HEK293T (cell line): ENCODE data around the gene PLGRKT.

Experiments used
- BHLHE40 ChIP-seq: fragments of 450-650 bp; IDR thresholded peaks from 2 replicates; pipeline ENCODE4 v1.6.1; 2016; ENCODE audit warnings: mild to moderate bottlenecking, moderate library complexity, borderline replicate concordance
- ELF4 ChIP-seq: fragments of 450-650 bp; IDR thresholded peaks from 2 replicates; pipeline ENCODE4 v1.6.1; 2017; ENCODE audit warnings: antibody characterized with exemption
- FOXK2 ChIP-seq: fragments of 450-650 bp; IDR thresholded peaks from 2 replicates; pipeline ENCODE4 v1.6.1; 2016; ENCODE audit warnings: mild to moderate bottlenecking
- NFRKB ChIP-seq: fragments of 450-650 bp; IDR thresholded peaks from 2 replicates; pipeline ENCODE4 v1.6.1; 2016; ENCODE audit warnings: mild to moderate bottlenecking, moderate library complexity
- PKNOX1 ChIP-seq: fragments of 450-650 bp; IDR thresholded peaks from 2 replicates; pipeline ENCODE4 v1.6.1; 2016
- SP1 ChIP-seq: fragments of 450-650 bp; IDR thresholded peaks from 2 replicates; pipeline ENCODE4 v1.6.1; 2017
- SUZ12 ChIP-seq: fragments of 450-650 bp; IDR thresholded peaks from 2 replicates; pipeline ENCODE4 v1.6.1; 2016; ENCODE audit warnings: mild to moderate bottlenecking
- ZNF384 ChIP-seq: fragments of 450-650 bp; IDR thresholded peaks from 2 replicates; pipeline ENCODE4 v1.6.1; 2016

- TF ChIP-seq BHLHE40, result no peak
- TF ChIP-seq FOXK2, result no peak
- TF ChIP-seq SP1, result no peak
- TF ChIP-seq ELF4, result no peak
- no peak for TF ChIP-seq SUZ12
- TF ChIP-seq NFRKB, result no peak
- TF ChIP-seq PKNOX1, result no peak
- no peak for TF ChIP-seq ZNF384
Measured at GRCh38 chr9:5382479-5382878, 55.2 kb downstream of the PLGRKT start.
